ENCODE results near the gene DHX29.

Gene DHX29

DNA sequence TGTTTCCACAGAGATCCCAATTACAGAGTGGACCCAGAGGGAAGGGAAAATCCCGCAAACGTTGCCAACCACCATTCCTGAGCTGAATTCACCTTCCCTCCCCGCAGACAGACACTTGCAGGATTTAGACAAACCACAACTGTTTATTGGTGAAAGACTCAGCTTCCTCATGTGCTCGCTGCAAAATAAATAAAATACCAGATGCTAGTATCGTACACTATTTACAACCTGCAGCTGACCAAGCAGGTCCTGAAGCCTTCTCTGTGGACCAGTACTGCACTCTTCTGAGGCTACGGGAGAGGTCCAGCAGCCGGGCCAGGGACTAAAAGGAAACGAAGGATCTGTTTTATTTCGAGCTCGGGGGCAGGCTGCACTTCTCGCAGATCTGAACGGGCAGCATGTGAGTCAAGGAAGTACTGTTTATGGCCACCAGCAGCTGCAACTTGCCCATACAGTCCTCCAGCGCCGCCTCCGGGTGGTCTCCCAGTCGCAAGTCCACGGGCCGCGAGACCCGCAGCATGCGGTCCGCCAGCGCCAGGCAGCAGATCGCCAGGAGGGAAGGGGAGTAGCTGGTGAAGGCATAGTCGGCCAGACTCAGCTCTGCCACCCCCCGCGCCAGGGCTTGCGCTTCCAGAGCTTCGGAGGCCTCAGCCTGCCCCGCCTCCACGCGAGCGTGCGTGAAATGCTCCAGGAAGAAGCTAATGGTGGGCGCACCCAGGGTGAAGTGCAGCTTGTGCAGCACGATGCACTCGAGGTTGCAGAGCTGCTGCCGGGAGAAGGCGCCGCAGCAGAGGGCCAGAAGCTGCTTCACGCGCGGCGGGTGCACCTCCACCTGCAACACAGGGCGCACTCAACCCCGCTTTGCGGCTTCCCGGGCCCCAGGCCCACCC is 76.2 kb downstream of the DHX29 start:
- DNase-seq, result peak; percentile 24

DNA sequence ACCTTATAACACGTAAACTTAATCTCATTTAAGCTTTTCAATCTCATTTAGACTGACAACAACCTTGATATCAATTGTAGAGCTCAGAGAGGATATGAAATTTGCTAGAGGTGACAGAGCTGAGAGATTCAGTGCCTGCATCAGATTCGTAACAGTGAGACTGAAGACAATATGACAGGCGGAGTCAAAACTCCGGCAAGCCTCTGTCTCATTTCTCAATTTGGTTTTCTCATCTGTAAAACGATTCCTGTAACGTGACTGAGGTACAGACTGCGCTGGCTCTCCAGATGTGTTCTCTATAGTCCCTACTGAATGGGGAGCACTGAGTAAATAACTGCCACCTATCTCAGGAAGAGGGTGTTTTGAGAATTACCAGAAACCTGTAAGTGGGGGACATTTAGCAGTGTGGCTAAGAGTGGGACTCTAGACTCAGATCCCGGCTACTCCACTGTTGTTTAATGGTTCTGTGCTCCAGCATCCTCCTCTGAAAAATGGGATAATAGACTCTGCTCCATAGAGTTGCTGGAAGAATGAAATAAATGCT is 77.3 kb downstream of the DHX29 start:
- no peak for DNase-seq

DNA sequence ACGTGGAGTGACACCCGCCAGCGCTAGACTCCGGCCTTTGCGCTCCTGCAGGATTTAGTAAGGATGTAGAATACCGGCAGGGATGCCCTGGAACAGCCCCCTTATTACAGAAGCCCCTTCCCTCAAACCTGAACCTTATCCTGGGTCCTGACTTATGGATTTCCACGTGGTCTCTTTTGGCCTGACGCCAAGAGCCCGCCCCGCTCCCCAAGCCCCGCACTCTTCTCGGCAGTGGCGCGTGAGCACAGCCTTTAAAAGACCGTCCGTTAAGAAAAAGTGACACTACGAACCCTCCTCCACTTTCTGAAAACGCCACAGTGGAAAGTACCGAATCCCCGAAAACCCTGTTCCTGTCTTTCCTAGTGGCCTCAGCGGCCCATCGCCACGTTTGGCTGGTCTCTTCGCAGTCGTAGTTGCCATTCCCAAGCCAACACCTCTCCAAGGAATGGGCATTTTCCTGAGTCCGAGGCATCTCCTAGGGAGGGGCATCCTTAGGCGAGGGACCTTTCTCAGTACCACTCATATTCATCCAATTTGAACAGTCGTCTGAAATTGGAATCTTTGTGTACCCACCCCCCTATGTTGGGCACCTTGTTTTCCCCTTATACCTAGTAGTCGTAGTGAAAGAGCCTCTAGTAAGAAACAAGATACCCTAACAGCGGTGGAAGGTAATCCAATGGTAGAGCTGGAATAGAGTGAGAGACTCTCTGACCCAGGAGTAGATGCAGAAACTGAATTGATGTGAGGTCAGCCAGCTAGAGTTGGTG is 79.6 kb downstream of the DHX29 start:
- DNase-seq, result no peak

DNA sequence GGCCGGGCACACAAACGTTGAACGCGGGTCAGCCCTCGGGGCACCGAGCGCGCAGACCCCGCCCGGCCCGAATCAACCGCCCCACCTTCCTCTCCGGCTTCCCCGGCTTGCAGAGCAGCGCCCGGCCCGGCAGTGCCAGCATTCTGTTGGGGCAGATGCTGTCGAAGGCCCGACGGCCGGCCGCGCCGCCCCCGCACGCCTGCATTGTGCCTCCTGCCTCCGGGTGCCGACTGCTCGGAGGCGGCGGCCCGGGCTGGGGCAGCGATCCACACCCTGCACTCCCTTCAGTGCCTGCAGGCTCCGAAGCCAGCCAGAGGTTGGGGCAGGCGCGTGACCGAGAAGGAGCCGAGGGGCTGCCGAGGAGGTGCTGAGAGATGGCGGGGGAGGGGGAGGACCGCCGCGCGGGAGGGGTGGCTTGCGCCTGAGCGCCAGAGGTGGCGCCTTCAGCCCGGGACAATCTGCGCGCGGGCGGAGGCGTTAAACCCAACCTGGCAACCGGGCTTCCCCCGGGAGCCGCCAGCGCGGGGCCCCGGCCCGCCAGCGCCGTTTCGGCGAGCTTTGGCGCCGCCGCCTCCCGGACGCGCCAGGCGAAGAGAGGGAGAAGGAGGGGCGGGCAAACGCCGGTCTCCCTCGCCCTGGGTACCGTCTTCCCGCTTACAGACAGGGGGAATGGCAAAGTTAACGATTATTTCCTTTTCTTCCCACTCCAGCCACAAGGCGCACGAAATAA is 80.4 kb downstream of the DHX29 start, which contains the start of gene MCIDAS:
MCIDAS (minus strand) TSS at position 382 of the 730 bp plus-strand sequence; CDS start at position 205, 177 bp downstream.
- peak; percentile 57 for DNase-seq

DNA sequence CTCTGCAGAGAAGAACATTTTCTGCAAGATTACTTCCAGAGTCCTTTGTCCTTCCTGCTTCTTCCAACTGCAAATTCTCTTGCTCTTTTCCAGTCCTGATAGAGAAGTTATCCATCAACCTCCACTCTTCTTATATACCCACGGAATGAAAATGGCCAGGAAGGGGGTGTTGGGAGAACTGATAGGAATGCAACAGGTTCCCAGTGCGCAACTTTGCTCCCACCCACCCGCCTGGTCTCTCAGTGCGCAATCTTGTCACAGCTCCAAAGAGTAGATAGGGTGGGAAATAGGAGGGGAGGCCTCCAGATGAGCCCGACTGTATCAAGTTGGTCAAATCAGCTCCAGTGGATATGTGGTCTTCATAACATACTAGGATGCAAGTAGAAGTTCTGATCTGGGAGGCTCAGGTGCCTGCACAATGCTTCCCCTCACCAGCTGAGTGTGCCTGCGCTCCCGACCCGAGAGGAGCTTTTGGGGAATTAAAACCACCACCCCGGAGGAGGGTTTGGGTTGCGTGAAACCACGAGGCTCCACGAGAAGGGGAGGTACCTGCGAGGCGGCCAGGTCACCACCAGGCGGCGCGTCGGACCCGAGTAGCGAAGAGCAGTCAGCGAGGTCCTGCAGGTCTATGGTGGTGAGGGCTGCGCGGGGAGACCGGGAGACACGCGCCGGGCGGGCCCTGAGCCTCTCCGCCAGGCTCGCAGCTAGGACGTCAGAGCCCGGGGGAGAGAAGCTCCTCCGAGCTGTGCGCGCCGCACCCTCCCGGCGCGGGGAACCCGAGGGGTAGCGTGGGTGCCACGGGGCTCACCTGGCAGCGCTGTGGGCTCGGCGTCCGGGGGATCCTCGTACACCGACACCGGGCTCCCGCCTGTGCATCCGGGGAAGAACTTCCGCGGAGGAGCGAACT is 81.2 kb downstream of the DHX29 start:
- DNase-seq, result peak; percentile 41

DNA sequence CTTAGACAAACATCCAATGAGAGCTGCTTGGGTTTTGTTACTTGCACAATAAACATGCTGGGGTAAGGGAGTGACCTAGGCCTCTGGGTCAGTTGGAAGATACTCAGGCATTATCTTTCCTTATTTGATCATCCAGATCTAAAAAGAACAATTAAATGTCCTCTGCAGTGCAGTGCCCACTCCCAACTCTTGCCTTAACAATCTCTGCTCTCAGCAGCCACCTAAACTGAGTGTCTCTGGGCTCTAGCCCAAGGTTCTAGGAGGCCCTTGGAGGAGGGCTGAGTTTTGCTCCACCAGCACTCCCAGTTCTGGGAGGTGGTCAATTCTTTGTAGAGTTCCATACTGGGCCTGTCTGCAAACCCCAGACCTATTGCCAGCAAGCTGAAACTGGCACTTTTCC is 82.1 kb downstream of the DHX29 start:
- DNase-seq, result no peak

DNA sequence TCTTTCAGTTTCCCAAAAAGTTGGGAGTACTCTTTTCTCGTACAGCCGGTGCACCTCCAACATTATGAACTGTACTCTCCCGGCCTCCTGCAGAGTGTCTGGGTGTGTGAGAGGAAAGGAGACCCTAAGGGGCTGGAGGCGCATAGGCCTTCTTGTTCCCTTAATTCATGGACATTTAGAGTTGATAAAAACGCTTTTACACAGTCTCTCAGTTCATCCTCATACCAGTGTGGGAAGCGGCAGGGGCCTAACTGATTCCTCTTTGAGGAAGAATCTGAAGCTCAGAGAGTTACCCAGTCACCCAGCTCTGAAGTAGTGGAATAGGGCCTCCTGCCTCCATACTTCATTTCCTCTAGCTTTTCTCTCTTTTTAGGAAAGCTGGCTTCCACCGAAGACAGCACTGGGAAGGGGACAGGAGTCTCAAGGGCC is 83.7 kb downstream of the DHX29 start:
- no peak for DNase-seq

DNA sequence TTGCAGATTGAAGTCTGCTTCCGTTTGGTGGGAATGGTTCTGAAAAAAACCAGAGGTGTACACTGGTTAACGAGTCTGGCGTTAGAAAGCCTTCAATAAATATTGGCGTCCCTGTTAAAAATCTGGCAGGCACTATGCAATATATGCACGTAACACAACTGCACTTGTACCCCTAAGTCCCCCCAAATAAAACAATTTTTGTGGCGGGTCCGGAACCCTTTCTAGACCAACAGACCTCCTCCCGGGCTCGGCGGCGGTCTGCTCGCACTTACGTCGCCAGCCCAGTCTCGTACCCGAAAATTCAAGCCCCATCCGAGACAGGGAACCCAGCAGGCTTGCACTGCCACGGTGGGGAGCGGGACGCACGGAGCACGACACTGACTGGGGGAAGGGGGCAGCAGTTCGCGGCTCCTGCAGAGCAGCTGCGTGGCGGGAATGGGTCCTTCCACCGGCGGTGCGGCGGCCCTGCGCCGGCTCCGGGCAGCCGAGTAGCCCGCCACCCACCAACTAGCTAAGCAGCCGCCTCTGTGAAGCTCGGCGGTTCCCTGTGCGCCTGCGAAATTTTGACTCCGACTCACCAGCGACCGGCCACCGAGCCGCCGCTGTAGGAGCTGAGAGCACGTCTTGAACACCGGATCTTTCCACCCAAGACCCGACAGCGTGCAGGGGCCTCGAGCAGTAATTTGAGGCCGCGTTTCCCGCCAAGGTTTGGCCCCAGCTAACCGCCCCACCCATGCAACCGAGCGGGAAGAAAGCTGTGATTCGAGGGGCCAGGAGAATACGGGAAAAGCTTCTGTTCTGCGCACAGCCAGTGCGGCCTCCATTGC is 84.3 kb downstream of the DHX29 start:
- peak; percentile 26 for DNase-seq

DNA sequence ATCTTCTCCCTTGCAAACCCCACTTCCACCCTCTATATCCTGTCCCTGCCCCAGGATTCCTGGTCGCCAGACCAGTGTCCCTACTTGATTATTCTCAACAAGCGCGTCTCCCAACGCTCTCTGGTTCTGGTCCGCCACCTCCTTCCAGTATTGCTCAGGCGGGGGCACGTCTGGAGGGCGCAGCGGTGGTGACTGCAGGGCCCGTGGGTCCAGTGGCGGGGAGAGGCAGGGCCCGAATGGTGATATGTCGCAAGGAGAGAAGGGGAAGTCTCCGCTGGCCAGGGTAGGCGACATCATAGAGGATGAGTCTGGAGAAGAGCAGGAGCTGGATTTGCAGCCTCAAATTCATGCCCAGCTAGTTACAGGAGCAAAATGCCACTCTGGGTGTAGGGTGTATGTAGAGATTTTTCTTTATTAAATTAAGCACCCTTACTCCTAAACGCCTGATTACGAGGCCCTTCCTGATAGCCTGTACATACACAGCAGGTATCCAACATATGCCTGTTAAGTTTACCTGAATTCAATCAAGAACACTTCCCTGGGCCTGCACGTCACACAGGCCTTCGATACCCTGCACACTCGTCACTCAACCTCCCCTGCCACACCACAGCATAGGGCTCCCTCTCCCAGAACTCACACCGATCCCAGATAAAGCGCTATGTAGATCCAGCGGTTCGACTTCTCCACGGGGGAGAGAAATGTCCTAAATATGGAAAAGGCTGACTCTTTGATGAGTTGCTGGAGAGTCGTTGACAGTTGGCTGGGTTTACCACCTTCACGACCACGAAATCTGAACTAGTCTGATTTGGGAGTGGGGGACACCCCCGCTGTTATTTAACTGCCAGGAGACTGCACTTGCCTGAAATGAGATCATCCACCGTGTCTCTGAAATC is 85.2 kb downstream of the DHX29 start:
- no peak for DNase-seq

DNA sequence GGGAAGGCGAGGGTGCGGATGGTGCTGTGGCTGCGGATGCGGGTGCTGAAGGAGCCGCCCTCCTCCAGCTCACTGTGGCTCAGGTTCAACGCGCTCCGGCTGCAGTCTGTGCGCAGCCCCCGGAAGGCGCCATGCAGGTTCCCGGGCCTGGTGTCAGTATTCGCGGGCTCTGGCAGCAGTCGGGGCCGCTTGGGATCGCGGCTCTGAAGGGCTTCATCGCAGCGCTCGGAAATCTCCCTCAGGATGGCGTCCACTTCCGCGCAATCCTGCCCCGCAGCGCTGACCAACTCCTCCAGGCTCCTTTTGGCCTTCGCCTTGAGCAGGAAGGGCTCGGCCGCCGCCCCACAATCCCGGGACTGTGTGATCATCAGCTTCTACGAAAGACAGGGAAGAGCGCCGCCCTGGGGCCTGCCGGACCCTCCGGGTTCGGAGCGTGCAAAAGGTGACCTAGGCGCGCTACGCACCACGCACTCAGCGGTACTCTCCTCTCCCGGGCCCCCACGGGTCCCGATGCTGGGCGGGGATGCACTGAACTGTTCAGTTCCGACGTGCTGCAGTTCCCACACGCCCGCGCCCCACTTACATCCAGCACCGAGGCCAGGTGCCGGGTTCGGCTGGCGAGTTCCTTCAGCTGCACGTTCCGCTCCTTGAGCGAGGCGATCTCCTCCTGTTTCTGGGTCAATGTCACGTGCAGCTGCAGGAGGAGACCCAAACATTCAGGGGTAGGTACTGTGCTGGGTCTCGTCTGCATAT is 86.9 kb downstream of the DHX29 start:
- peak; percentile 17 for DNase-seq

DNA sequence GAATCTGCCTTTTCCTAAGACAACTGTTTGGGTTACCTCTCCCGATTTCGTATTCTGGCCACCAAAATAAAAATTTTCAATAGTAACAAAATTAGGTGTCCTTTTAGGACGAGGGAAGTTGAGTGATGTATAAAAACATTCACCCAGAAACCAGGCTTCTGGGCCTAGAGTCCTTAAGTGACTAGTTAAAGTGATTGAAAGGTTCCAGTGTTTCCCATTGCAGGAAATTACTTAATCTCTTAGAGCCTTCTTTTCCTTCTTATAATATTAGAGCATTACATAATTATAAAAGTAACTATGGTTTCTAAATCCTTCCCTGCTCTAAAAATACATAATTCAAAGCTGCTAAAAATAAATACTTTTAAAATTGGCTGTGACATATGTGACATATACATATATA is 87.7 kb downstream of the DHX29 start:
- no peak for DNase-seq

DNA sequence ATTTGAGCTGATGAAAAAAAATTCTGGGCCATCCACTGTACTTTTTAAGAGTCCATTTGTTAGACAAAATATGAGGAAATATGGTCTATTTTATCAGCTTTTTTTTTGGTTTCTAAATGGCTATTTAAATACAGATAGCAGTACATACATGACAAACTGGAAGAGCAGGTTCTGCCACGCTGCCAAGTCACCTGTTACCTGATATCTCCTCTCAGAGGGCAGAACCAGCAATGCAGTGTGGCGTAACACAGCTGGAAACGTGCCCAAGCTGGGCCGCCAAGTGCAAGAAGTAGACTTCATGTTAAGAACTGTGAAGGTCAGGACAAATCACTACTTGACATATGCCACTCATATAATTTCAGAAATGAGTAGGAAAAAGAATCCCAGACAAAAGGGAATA is 88.5 kb downstream of the DHX29 start:
- DNase-seq, result no peak

DNA sequence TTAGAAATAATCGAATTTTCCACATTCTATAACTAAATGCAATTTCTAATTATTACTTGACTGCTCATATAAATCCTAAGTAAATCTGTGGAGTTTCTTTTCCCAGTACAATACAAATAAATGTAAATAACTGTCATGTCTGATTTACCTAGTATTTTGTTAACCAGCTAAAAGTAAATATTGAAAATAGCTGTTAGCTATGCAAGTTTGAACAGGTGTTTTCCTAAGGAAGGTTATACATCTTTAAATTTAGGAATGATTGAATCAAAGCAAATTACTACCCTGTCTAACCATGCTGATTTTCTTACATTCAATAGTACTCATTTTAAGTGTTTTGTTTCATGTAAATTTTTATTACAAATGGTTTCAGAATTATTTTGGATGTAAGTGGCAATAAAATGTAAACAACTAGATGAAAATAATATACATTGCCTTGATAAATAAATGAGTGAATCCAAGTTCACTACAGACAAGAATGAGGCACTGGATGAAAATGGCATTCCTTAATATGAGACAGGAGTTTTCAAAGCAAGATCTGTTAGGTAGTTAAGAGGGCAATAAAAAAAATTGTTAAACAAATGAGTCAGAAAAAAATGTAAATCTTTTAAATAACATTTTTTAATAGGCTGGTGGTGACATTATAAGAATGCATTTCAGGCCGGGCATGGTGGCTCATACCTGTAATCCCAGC is 96.2 kb downstream of the DHX29 start:
- DNase-seq, result no peak

All from CD4-positive, alpha-beta T cell treated with Interleukin-17A for 4 hours (primary cell).